ENCODE data around the gene APOE.

The APOE gene

DNA sequence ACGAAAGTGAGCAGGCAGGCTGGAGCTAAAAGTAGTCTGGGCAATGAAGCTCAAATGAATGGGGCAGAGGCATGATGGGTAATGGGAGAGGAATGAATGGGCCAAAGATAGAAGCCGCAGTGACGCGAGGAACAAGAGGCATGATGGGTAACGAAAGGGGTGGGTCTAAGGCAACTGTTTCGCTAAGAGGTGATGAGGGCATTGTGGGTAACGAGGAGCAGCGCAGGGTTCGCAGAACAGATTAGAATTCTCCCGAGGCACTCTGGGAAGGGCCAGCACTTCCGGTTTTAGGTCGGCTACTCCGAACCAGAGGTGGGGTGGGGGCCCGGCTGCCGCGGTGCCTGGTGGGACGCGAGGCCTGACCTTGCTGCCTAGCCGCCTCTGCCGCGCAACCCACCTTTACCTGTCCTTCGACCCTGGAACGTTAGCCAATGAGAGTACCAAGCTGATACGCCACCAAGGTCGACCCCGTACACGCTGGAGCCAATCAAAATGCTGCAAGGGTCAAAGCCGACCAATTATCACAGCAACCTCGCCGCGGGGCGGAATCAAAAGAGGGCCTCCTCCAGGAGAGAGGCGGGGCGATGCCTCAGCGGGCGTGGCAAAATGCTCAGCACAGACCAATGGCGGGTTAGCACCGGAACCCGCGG is 15.1 kb upstream of the APOE start:
- peak overlapping the region; percentile 98 for H3K27ac Mint-ChIP-seq
- peak overlapping the region; percentile 84 for H3K4me3 Mint-ChIP-seq
- H3K27me3 Mint-ChIP-seq (ENCODE audit: low read depth, poor library complexity) = peaks cover 3% of the 10 kb centered on the region
- peaks cover 32% of the 10 kb centered on the region for H3K4me1 Mint-ChIP-seq
- TF ChIP-seq, protein P1, sequence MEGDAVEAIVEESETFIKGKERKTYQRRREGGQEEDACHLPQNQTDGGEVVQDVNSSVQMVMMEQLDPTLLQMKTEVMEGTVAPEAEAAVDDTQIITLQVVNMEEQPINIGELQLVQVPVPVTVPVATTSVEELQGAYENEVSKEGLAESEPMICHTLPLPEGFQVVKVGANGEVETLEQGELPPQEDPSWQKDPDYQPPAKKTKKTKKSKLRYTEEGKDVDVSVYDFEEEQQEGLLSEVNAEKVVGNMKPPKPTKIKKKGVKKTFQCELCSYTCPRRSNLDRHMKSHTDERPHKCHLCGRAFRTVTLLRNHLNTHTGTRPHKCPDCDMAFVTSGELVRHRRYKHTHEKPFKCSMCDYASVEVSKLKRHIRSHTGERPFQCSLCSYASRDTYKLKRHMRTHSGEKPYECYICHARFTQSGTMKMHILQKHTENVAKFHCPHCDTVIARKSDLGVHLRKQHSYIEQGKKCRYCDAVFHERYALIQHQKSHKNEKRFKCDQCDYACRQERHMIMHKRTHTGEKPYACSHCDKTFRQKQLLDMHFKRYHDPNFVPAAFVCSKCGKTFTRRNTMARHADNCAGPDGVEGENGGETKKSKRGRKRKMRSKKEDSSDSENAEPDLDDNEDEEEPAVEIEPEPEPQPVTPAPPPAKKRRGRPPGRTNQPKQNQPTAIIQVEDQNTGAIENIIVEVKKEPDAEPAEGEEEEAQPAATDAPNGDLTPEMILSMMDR (IDR thresholded peaks at IDR 0.05) = no peak
- H3K9me3 Mint-ChIP-seq = no peaks in the 10 kb centered on the region
- H3K36me3 Mint-ChIP-seq (ENCODE audit: low read depth) = peaks cover 61% of the 10 kb centered on the region
- DNase-seq = no peak

DNA sequence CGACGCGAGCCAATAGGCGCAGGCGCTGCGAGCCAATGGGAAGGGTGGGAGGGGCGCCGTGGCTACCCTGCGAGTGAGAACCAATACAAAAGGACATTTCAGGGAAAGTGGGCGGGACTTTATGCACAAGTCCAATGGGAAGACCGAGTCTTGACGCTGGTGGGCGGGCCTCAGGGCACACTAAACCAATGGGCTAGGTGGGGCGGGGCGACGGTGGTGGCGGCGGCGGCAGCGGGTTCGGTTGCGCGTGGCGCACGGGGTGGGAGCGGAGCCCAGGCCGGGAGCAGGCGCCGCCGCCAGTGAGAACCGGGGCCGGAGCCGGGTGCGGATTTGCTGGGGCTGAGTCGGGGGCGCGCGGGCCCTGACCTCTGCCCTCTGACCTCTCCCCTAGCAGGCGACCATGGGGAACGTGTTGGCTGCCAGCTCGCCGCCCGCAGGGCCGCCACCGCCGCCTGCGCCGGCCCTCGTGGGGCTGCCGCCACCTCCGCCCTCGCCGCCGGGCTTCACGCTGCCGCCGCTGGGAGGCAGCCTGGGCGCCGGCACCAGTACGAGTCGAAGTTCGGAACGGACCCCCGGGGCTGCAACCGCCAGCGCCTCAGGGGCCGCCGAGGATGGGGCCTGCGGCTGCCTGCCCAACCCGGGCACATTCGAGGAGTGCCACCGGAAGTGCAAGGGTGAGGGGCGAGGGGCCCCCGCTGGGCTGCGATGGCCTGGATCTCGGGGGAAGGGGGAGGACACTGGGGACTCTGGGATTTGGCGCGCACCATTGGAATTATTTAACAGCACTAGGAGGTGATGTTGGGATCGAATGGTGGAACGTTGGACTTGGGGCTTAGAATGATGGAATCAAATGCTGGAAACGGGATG is 14.3 kb upstream of the APOE start, which contains the start of gene TOMM40:
TSS of gene TOMM40 (plus strand) at position 239 of the 867 bp plus-strand sequence. CDS start at position 401, 162 bp downstream.
- peaks cover 61% of the 10 kb centered on the region for H3K36me3 Mint-ChIP-seq (ENCODE audit: low read depth)
- H3K27ac Mint-ChIP-seq = peak within 1 kb of the TSS; percentile 99
- H3K4me1 Mint-ChIP-seq = peaks cover 32% of the 10 kb centered on the region
- peak within 1 kb of the TSS; percentile 95 for H3K4me3 Mint-ChIP-seq
- H3K9me3 Mint-ChIP-seq = no peaks in the 10 kb centered on the region
- DNase-seq = peak; percentile 100
- H3K27me3 Mint-ChIP-seq (ENCODE audit: low read depth, poor library complexity) = peaks cover 3% of the 10 kb centered on the region
- TF ChIP-seq, protein P1 (IDR thresholded peaks at IDR 0.05) = no peak

DNA sequence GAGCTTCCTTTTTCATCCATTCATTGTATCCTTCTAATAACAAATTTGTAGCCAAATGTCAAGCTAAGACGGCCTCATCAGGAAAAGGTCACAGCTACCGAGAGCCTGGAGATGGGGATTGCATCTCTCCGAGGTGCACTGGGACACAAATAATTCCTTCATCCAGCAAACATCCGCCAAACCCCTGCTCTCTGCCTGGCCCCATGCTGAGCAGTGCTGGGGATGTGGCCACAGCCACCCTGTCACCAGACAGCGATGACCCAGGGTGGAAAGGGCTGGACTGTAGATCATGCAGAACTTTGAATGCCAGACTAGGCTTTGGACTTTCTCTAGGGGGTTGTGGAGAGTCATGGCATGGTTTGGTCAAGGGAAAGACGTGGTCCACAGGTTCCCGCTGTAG is 12.7 kb upstream of the APOE start:
- DNase-seq = no peak
- peak overlapping the region; percentile 64 for H3K27ac Mint-ChIP-seq
- TF ChIP-seq, protein P1 (IDR thresholded peaks at IDR 0.05) = no peak
- H3K4me3 Mint-ChIP-seq = peak overlapping the region; percentile 95
- H3K27me3 Mint-ChIP-seq (ENCODE audit: low read depth, poor library complexity) = peaks cover 3% of the 10 kb centered on the region
- H3K4me1 Mint-ChIP-seq = peaks cover 32% of the 10 kb centered on the region
- H3K9me3 Mint-ChIP-seq = no peaks in the 10 kb centered on the region
- peaks cover 60% of the 10 kb centered on the region for H3K36me3 Mint-ChIP-seq (ENCODE audit: low read depth)

GRCh38 chr19:44893332-44894051 is 12.1 kb upstream of the APOE start:
- no peaks in the 10 kb centered on the region for H3K9me3 Mint-ChIP-seq
- H3K27ac Mint-ChIP-seq = no peak overlapping the region
- peak overlapping the region; percentile 95 for H3K4me3 Mint-ChIP-seq
- H3K36me3 Mint-ChIP-seq (ENCODE audit: low read depth) = peaks cover 59% of the 10 kb centered on the region
- peaks cover 3% of the 10 kb centered on the region for H3K27me3 Mint-ChIP-seq (ENCODE audit: low read depth, poor library complexity)
- DNase-seq = no peak
- TF ChIP-seq, protein P1 (IDR thresholded peaks at IDR 0.05) = no peak
- H3K4me1 Mint-ChIP-seq = peaks cover 32% of the 10 kb centered on the region

GRCh38 chr19:44894052-44894400 is 11.6 kb upstream of the APOE start:
- Mint-ChIP-seq H3K4me1 (peaks cover 29% of the 10 kb centered on the region), H3K27ac (no peak overlapping the region), H3K9me3 (no peaks in the 10 kb centered on the region), H3K36me3 (ENCODE audit: low read depth) (peaks cover 57% of the 10 kb centered on the region), H3K4me3 (no peak overlapping the region), H3K27me3 (ENCODE audit: low read depth, poor library complexity) (peaks cover 3% of the 10 kb centered on the region)
- TF ChIP-seq, protein P1 (IDR thresholded peaks at IDR 0.05) = no peak
- no peak for DNase-seq

Data from nephron progenitor cell (in vitro differentiated cells).